Epithelial cell of alveolus of lung (primary cell): ENCODE data around the gene TRMT10A. TPM values are rescaled to one million over a fixed set of nuclear protein-coding genes. Genes with fewer than 3 reads are reported as not detected.

Experiments used
- total RNA-seq: library from RNA; depleted of rRNA; stranded (reverse); fragments of >200 nt; gene quantifications from 2 replicates; pipeline ENCODE4 v1.2.1, GENCODE V29; 2015

TRMT10A gene, protein sequence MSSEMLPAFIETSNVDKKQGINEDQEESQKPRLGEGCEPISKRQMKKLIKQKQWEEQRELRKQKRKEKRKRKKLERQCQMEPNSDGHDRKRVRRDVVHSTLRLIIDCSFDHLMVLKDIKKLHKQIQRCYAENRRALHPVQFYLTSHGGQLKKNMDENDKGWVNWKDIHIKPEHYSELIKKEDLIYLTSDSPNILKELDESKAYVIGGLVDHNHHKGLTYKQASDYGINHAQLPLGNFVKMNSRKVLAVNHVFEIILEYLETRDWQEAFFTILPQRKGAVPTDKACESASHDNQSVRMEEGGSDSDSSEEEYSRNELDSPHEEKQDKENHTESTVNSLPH
- 4.3 and 8.9 TPM in 2 replicates for total RNA-seq

DNA sequence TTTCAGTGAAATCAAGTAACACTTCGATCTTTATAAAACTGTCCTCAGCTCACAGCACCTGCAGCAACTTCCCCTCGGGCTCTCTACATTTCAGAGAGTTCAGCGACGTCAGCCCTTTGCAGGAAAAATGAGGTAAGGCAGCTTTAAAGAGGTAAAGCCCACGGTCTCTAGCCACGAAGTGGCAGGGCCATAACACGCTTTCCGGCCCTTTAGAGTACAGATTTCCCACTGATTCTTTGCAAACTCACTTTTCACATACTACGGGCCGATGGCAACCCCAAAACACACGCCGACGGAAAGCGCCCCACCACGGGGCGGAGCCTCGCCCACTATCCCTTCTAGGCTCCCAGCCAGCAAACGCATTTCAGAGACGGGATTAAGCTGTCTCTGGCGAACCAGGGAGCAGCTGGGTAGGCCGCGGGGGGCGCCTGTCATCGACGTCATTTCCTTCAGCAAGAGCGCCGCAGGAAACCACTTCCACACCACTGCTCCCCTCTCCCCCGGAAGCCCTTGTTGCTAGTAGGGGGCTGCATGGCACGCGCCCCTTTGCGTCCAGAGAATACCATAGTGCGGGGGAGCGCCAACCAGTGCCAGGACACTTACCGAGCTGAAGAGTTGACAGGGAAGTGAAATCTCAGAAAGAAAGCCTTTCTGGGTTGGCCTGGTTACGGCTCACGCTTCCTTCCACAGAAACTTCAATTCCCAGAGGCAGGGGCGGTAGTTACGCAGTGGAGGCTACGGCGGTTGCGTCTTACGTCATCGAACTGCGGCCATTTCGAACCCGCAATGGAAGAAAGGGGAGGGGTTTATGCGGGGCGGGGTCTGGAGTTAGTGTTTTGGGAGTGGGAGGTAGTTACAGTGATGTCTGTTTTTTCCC lies at the start of gene TRMT10A:
TRMT10A (minus strand) TSS at position 730 of the 877 bp plus-strand sequence. CDS start 4,701 bp downstream, outside the sequence.

GRCh38 chr4:99574530-99575324 lies 10.9 kb upstream of the TRMT10A start, which contains the start of gene MTTP:
Gene MTTP (plus strand): TSS chr4:99574824. CDS start chr4:99574910, 86 bp downstream.

GRCh38 chr4:99510721-99511120 lies 53.1 kb downstream of the TRMT10A start, which contains the start of gene C4orf17:
Gene C4orf17 (plus strand): TSS chr4:99511021. CDS start chr4:99513082, 2,061 bp downstream.

Other genes starting within 250 kb of the TRMT10A start
- gene ADH1B, start 242.6 kb downstream of the TRMT10A start, total RNA-seq: 0.65 and 301 TPM in 2 replicates
- gene ADH1C, start 211.3 kb downstream of the TRMT10A start, total RNA-seq: 0.13 and 2.2 TPM in 2 replicates
- gene ADH7, start 128.7 kb downstream of the TRMT10A start, total RNA-seq: not detected in 2 replicates
- gene C4orf17, start 53.0 kb downstream of the TRMT10A start, total RNA-seq: not detected in 2 replicates
- 0.08 and 0.26 TPM in 2 replicates for gene MTTP, start 10.8 kb upstream of the TRMT10A start, total RNA-seq
- gene C4orf54, start 93.8 kb upstream of the TRMT10A start, total RNA-seq: under 0.01 TPM in 2 replicates